ENCODE measurements around the gene MIPOL1. TPM values are rescaled to one million over a fixed set of nuclear protein-coding genes. Genes with fewer than 3 reads are reported as not detected.

MIPOL1 gene
- total and polyA plus RNA-seq, 4 donors = 0.51 to 6.6 (median 1.9) TPM

GRCh38 chr14:37413050-37413449, 215.3 kb downstream of the MIPOL1 start:
- Histone ChIP-seq H3K4me3 (ENCODE audit: low read depth in 1 of 3, low read length in 3 of 3) (no peak overlapping the region), H3K27ac (ENCODE audit: low read depth in 1 of 2, low read length in 2 of 2) (no peak overlapping the region), H3K4me1 (ENCODE audit: control insufficient read depth in 4 of 4, insufficient read depth in 4 of 4, low read length in 3 of 4) (no peaks in the 10 kb centered on the region), H3K36me3 (ENCODE audit: control insufficient read depth in 4 of 4, insufficient read depth in 3 of 4, low read depth in 1 of 4, low read length in 3 of 4) (no peaks in the 10 kb centered on the region), H3K27me3 (ENCODE audit: control insufficient read depth in 4 of 4, insufficient read depth in 4 of 4, low read length in 3 of 4) (no peaks in the 10 kb centered on the region), H3K9ac (ENCODE audit: low read depth in 1 of 2, low read length in 2 of 2) (no peak overlapping the region), H3K9me3 (ENCODE audit: control insufficient read depth in 4 of 4, low read length in 3 of 4) (no peaks in the 10 kb centered on the region)
- WGBS = 95% methylated on average over 1 of the region's 1 CpG
- DNase-seq (ENCODE audit: low spot score) = no peak
- no peak for TF ChIP-seq TAF1 (conservative IDR thresholded peaks at IDR 0.05)
- TF ChIP-seq, protein P1, sequence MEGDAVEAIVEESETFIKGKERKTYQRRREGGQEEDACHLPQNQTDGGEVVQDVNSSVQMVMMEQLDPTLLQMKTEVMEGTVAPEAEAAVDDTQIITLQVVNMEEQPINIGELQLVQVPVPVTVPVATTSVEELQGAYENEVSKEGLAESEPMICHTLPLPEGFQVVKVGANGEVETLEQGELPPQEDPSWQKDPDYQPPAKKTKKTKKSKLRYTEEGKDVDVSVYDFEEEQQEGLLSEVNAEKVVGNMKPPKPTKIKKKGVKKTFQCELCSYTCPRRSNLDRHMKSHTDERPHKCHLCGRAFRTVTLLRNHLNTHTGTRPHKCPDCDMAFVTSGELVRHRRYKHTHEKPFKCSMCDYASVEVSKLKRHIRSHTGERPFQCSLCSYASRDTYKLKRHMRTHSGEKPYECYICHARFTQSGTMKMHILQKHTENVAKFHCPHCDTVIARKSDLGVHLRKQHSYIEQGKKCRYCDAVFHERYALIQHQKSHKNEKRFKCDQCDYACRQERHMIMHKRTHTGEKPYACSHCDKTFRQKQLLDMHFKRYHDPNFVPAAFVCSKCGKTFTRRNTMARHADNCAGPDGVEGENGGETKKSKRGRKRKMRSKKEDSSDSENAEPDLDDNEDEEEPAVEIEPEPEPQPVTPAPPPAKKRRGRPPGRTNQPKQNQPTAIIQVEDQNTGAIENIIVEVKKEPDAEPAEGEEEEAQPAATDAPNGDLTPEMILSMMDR (IDR thresholded peaks at IDR 0.05; ENCODE audit: low read depth, low read length, missing input control) = no peak

- Histone ChIP-seq H3K9me3 (ENCODE audit: control insufficient read depth in 4 of 4, low read length in 3 of 4) (no peaks in the 10 kb centered on the region), H3K4me3 (ENCODE audit: low read depth in 1 of 3, low read length in 3 of 3) (no peak overlapping the region), H3K36me3 (ENCODE audit: control insufficient read depth in 4 of 4, insufficient read depth in 3 of 4, low read depth in 1 of 4, low read length in 3 of 4) (no peaks in the 10 kb centered on the region), H3K9ac (ENCODE audit: low read depth in 1 of 2, low read length in 2 of 2) (no peak overlapping the region), H3K4me1 (ENCODE audit: control insufficient read depth in 4 of 4, insufficient read depth in 4 of 4, low read length in 3 of 4) (no peaks in the 10 kb centered on the region), H3K27ac (ENCODE audit: low read depth in 1 of 2, low read length in 2 of 2) (no peak overlapping the region), H3K27me3 (ENCODE audit: control insufficient read depth in 4 of 4, insufficient read depth in 4 of 4, low read length in 3 of 4) (no peaks in the 10 kb centered on the region)
- TF ChIP-seq, protein P1 (IDR thresholded peaks at IDR 0.05; ENCODE audit: low read depth, low read length, missing input control) = no peak
- TF ChIP-seq TAF1 (conservative IDR thresholded peaks at IDR 0.05) = no peak
- no peak for TF ChIP-seq JUND (IDR thresholded peaks at IDR 0.05)
- no peak for TF ChIP-seq HNF4A (conservative IDR thresholded peaks at IDR 0.05)
- no peak for TF ChIP-seq REST (IDR thresholded peaks at IDR 0.05)
- TF ChIP-seq GABPA (IDR thresholded peaks at IDR 0.05 in 1 of 2, conservative IDR thresholded peaks at IDR 0.05 in 1 of 2) = no peak
- TF ChIP-seq, protein P2, sequence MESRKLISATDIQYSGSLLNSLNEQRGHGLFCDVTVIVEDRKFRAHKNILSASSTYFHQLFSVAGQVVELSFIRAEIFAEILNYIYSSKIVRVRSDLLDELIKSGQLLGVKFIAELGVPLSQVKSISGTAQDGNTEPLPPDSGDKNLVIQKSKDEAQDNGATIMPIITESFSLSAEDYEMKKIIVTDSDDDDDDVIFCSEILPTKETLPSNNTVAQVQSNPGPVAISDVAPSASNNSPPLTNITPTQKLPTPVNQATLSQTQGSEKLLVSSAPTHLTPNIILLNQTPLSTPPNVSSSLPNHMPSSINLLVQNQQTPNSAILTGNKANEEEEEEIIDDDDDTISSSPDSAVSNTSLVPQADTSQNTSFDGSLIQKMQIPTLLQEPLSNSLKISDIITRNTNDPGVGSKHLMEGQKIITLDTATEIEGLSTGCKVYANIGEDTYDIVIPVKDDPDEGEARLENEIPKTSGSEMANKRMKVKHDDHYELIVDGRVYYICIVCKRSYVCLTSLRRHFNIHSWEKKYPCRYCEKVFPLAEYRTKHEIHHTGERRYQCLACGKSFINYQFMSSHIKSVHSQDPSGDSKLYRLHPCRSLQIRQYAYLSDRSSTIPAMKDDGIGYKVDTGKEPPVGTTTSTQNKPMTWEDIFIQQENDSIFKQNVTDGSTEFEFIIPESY (IDR thresholded peaks at IDR 0.05) = no peak
- TF ChIP-seq HNF4G (IDR thresholded peaks at IDR 0.05) = no peak
- TF ChIP-seq YY1 (IDR thresholded peaks at IDR 0.05) = no peak
- no peak for TF ChIP-seq EGR1 (IDR thresholded peaks at IDR 0.05; ENCODE audit: low read depth in 2 of 2)
- TF ChIP-seq, protein P3, sequence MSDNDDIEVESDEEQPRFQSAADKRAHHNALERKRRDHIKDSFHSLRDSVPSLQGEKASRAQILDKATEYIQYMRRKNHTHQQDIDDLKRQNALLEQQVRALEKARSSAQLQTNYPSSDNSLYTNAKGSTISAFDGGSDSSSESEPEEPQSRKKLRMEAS (IDR thresholded peaks at IDR 0.05) = no peak
- TF ChIP-seq, protein P4, sequence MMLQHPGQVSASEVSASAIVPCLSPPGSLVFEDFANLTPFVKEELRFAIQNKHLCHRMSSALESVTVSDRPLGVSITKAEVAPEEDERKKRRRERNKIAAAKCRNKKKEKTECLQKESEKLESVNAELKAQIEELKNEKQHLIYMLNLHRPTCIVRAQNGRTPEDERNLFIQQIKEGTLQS (IDR thresholded peaks at IDR 0.05) = no peak
- no peak for TF ChIP-seq FOXA1 (IDR thresholded peaks at IDR 0.05)
- no peak for TF ChIP-seq FOXA2 (IDR thresholded peaks at IDR 0.05)
- TF ChIP-seq RXRA (IDR thresholded peaks at IDR 0.05) = no peak
- no peak for TF ChIP-seq SP1 (IDR thresholded peaks at IDR 0.05)
- TF ChIP-seq NR2F2 (IDR thresholded peaks at IDR 0.05) = no peak
- TF ChIP-seq RAD21 (IDR thresholded peaks at IDR 0.05) = no peak
- WGBS = 85% methylated on average over 3 of the region's 3 CpGs
- no peak for DNase-seq (ENCODE audit: low spot score)
Measured at GRCh38 chr14:37413504-37414003, 215.8 kb downstream of the MIPOL1 start.
